Cardiac fibroblast (primary cell): ENCODE data around the gene ZNF282.
"Not testable (repeated sequence)": the region's sequence is repeated elsewhere in the genome, so short reads cannot be mapped to it uniquely, and the experiment has no call there.

Experiments used
- DNase-seq, 2 donors: peaks; one replicate each; pipeline versions ENCODE4 v3.0.0 to v3.0.0-alpha.2; 2010; ENCODE audit warnings: low read depth in 2 of 2
- H3K4me3 ChIP-seq, 2 donors: replicated peaks in 1 of 2; 1 replicate in 1 of 2; 2 replicates in 1 of 2; pipeline ENCODE4 v1.5.1; 2011; ENCODE audit warnings: low read depth in 2 of 2, low read length in 2 of 2, mild to moderate bottlenecking in 2 of 2, moderate library complexity in 1 of 2
- TF ChIP-seq, protein P1 (sequence below): IDR thresholded peaks from one replicate; pipeline ENCODE4 v1.5.1; 2011; ENCODE audit warnings: low read depth, mild to moderate bottlenecking, low read length, inconsistent platforms

The ZNF282 gene

DNA sequence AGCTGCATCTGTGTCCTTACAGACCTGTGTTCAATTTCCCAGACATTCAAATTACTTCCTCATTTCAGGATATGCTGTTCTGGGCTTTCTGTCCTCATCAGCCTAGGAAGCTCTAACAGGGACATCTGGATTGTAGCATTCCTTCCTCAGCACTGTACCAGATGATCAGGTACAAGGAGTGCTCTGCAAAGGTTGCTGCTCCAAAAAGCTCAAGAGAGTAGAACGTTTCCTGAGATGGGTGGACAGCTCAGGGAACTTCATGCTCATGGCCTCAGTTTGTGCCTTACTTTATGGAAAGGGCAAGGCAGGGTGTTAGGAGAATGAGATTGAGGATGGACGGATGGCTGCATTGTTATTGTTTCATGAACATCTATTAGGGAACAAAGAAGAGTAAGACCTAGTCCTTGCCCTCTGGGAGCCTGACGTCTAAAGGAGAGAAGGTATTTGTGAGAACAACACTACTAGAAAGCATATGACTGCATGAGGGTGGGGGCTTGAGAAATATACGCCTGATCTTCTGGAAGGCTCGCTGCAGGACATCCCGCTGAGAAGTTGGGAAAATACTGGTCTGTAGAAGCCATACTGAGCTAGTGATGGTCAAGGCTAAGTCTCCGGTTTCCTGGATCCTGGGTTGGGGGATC lies 33.6 kb downstream of the ZNF282 start:
- TF ChIP-seq, protein P1, sequence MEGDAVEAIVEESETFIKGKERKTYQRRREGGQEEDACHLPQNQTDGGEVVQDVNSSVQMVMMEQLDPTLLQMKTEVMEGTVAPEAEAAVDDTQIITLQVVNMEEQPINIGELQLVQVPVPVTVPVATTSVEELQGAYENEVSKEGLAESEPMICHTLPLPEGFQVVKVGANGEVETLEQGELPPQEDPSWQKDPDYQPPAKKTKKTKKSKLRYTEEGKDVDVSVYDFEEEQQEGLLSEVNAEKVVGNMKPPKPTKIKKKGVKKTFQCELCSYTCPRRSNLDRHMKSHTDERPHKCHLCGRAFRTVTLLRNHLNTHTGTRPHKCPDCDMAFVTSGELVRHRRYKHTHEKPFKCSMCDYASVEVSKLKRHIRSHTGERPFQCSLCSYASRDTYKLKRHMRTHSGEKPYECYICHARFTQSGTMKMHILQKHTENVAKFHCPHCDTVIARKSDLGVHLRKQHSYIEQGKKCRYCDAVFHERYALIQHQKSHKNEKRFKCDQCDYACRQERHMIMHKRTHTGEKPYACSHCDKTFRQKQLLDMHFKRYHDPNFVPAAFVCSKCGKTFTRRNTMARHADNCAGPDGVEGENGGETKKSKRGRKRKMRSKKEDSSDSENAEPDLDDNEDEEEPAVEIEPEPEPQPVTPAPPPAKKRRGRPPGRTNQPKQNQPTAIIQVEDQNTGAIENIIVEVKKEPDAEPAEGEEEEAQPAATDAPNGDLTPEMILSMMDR, result no peak
- DNase-seq, result peak in 1 of 2 donors; percentile 10
- no peak overlapping the region for H3K4me3 ChIP-seq

DNA sequence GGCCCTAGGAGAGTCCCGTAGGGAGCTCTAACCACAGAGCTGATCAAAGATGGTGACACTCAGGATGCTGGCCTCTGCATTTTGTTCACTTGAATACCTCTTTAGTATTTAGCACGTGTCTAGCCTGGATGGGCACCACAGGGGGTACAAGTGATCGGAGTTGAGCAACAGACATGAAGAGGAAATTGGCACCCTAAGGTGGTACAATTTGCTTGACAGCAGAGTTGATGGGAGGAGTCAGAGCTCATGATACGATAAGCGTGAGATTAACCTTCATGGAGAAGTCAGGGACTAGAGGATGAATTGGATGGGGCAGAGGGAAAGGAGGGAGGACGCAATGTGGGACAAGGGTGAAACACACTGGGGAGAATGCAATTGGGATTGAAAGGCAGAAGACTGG lies 34.2 kb downstream of the ZNF282 start:
- TF ChIP-seq, protein P1, result no peak
- no peak overlapping the region for H3K4me3 ChIP-seq
- no peak for DNase-seq

DNA sequence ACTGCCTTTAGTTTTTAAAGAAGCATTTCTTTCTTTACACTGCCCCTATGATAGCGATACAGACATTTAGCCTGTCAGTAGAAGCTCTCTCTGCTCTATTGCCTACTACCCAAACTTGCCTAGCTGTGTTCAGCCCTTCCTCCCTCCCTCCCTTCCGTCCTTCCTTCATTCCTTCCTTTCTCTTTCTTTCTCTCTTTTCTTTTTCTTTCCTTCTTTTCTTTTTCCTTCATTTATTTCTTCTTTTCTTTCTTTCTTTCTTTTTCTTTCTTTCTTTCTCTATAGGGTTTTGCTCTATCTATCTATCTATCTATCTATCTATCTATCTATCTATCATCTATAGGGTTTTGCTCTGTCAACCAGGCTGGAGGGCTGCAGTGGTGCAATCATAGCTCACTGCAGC lies 37.0 kb downstream of the ZNF282 start:
- no peak for DNase-seq
- TF ChIP-seq, protein P1, result no peak
- H3K4me3 ChIP-seq, result no peak overlapping the region

DNA sequence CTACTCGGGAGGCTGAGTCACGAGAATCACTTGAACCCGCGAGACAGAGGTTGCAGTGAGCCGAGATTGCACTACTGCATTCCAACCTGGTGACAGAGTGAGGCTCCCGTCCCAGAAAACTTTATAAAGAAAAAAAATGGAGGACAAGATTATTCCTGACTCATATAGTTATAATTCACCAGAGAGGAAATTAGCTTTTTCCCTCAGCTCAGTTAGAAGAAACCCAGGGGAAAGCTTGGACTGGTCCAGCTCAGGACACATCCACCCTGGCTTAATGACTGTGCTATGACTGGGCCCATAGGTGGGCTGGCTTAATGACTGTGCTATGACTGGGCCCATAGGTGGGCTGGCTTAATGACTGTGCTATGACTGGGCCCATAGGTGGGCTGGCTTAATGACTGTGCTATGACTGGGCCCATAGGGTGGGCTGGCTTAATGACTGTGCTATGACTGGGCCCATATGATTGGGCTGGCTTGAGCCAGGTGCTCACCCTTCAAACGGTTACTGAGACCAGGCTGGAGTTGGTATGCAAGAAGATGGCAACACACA lies 38.4 kb downstream of the ZNF282 start:
- H3K4me3 ChIP-seq, result not testable (repeated sequence)
- peak; percentile 74 to 96 for DNase-seq

DNA sequence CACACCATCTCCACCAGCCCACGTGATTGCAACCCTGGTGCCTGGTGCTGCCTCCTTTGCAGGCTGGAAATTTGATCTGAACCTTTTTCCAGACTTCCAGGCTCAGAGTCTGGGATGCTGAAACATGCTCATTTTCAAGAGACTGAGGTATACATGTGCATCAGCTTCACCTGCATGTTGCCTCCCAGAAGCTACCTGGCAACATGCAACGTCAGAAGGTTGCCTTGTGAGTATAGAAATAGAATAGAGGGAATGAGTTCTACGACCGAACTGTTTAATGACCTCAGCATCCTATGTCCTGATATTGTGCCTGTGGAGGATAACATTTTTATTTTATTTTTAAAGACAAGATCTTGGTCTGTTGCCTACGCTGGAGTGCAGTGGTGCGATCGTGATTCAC lies 42.2 kb downstream of the ZNF282 start:
- TF ChIP-seq, protein P1, result no peak
- no peak overlapping the region for H3K4me3 ChIP-seq
- DNase-seq, result no peak

DNA sequence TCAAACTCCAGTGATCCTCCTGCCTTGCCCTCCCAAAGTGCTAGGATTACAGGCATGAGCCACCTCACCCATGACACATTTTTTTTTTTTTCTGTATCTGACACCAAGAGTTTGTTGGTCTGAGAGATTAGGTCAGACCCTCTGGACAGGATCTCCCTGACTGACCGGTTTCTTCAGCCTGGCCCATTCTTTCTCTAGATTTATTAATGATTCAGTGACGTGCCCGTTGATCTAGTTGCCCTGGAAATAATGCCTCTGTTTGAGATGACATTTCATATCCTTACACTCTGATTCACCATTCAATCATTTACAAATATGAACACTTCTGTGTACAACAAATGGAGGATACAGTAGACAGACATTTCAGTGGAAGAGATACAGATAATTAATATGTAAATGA lies 42.7 kb downstream of the ZNF282 start:
- no peak overlapping the region for H3K4me3 ChIP-seq
- TF ChIP-seq, protein P1, result no peak
- peak in 1 of 2 donors; percentile 43 for DNase-seq

DNA sequence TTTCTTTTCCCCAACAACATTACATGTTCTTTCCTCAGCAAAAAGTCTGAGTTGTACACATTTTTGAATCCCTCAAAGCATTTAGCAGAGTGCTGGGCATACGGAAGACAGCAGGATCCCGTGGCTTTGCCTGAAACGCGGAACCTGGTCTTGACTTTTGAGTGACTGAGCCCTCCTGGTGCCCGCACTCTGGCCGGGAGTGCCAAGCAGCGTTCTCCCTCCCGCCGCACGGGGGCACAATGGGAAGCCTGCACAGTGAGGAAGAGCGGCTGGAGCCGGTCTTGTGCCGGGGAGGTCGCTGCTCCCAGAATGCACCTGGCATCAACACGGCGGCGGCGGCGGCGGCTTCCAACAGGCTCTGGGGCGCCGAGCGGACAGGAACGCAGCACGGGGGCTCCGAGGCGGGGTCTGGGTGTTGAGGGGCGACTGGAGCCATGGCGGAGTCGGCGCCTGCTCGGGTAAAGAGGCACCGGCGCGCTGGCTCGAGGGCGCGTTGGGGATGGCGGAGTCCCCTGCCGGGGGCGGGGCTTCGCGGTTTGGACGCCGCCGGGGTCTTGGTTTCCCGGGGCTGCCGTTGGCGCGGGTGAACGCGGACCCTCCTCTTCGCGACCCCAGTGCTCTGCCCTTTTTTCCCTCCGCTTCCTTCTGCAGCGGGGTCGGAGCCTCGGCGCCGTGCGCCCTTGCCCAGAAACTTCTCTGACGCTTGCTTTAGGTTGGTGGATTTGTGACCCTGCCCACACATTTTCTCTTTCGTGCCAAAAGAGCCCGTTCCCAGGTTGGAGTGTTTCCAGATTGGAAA lies 44.2 kb downstream of the ZNF282 start, which contains the start of gene ZNF212:
TSS of gene ZNF212 (plus strand) at position 307 of the 799 bp plus-strand sequence. CDS start at position 435, 128 bp downstream.
- DNase-seq, result peak; percentile 88 to 90
- peak within 1 kb of the TSS; percentile 89 to 96 for H3K4me3 ChIP-seq
- TF ChIP-seq, protein P1, result peak; percentile 96
